Anterior cingulate cortex (tissue), 58 donors: ENCODE data around the gene PRDM16.

Experiments used
- DNase-seq, 58 donors: peaks; one replicate each; lab custom pipeline; 2025; lab: John Stamatoyannopoulos, UW

PRDM16 gene

GRCh38 chr1:3244025-3244926 lies 175.3 kb downstream of the PRDM16 start:
- DNase-seq: no peak

GRCh38 chr1:3244927-3245315 lies 175.9 kb downstream of the PRDM16 start:
- no peak for DNase-seq

GRCh38 chr1:3245344-3245743 lies 176.3 kb downstream of the PRDM16 start:
- DNase-seq: no peak

GRCh38 chr1:3245768-3246167 lies 176.8 kb downstream of the PRDM16 start:
- DNase-seq: no peak

- DNase-seq: no peak
Observed at GRCh38 chr1:3246251-3246650, 177.2 kb downstream of the PRDM16 start.

GRCh38 chr1:3247521-3248121 lies 178.6 kb downstream of the PRDM16 start:
- no peak for DNase-seq

- peak in 1 of 58 donors; percentile 27 for DNase-seq
Observed at GRCh38 chr1:3248155-3249141, 179.4 kb downstream of the PRDM16 start.

GRCh38 chr1:3249231-3249630 lies 180.2 kb downstream of the PRDM16 start:
- no peak for DNase-seq

GRCh38 chr1:3249631-3250501 lies 180.9 kb downstream of the PRDM16 start:
- no peak for DNase-seq

GRCh38 chr1:3250624-3251023 lies 181.6 kb downstream of the PRDM16 start:
- DNase-seq: no peak

GRCh38 chr1:3251099-3251806 lies 182.2 kb downstream of the PRDM16 start:
- DNase-seq: no peak

GRCh38 chr1:3251807-3252428 lies 182.9 kb downstream of the PRDM16 start:
- DNase-seq: no peak

GRCh38 chr1:3255680-3256079 lies 186.7 kb downstream of the PRDM16 start:
- DNase-seq: no peak

GRCh38 chr1:3257788-3258187 lies 188.8 kb downstream of the PRDM16 start:
- DNase-seq: no peak

- DNase-seq: peak in 1 of 58 donors; percentile 14
Observed at GRCh38 chr1:3258386-3259003, 189.5 kb downstream of the PRDM16 start.

GRCh38 chr1:3259020-3259419 lies 190.0 kb downstream of the PRDM16 start:
- DNase-seq: peak in 1 of 58 donors; percentile 8

- DNase-seq: no peak
Observed at GRCh38 chr1:3261007-3261968, 192.3 kb downstream of the PRDM16 start.
